NT2/D1 (cell line): Measurements from ENCODE around the gene FMN2.

Source experiments
- SUZ12 ChIP-seq: IDR thresholded peaks from 2 replicates; pipeline ENCODE4 v1.6.1; 2011; ENCODE audit not compliant: insufficient read length, insufficient read depth; ENCODE audit errors: extremely low read depth
- YY1 ChIP-seq: IDR thresholded peaks from 2 replicates; pipeline ENCODE4 v1.6.1; 2011; ENCODE audit not compliant: insufficient read length, insufficient read depth
- ZNF274 ChIP-seq: IDR thresholded peaks from 2 replicates; pipeline ENCODE4 v1.6.1; 2011; ENCODE audit warnings: mild to moderate bottlenecking, low read depth, low read length

- TF ChIP-seq YY1 (no peak), SUZ12 (no peak), ZNF274 (no peak)
Observed at GRCh38 chr1:240293706-240294105, 202.0 kb downstream of the FMN2 start.
